Measurements from ENCODE around the gene SLC6A2. TPM values are rescaled to one million over a fixed set of nuclear protein-coding genes. Genes with fewer than 3 reads are reported as not detected.

Gene SLC6A2
- total RNA-seq, 2 donors from 2014 or later, result not detected

DNA sequence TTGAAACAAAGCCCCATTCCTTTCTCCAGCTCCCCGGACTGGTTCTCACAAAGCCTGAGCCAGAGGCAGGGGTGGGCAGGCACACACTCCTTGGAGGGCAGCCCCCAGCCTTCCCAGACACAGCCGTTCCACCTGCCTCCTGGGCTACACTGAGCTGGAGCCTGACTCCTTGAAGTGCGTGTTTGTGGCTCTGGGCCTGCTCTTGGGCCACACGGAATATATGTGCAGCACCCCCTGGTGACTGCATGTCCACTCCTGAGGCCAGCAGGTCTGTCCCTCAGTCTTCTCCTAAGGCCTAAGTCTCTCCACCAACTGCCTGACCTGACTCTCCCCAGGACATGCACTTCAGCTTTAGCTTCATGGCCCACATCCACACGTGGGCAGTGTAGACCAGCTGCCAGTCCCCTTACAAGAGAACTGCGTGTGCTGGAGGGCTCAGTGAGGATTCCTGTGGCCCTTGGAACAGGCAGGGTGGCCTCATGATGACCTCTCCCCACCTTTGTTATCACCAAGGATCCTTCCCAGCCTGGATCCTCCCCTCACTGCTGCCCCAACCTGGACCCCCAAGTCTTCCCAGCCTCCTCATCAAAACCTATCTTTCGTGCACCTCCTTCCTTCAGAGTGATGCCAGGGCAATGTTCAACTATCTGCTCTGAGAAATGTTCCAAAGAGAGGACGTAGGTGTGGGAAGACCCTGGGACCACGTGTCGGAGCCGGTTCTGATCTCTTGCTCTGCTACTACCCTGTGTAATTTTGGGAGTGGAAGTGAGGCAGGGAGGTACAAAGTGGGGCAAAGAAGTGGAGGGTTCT, 12.4 kb upstream of the SLC6A2 start:
- Histone ChIP-seq H3K27ac (no peak overlapping the region), H3K4me3 (no peak overlapping the region), H3K27me3 (no peaks in the 10 kb centered on the region), H3K4me1 (no peaks in the 10 kb centered on the region), H3K9me3 (no peaks in the 10 kb centered on the region), H3K36me3 (no peaks in the 10 kb centered on the region)
- no peak for DNase-seq (ENCODE audit: low spot score)
- TF ChIP-seq, protein P1, sequence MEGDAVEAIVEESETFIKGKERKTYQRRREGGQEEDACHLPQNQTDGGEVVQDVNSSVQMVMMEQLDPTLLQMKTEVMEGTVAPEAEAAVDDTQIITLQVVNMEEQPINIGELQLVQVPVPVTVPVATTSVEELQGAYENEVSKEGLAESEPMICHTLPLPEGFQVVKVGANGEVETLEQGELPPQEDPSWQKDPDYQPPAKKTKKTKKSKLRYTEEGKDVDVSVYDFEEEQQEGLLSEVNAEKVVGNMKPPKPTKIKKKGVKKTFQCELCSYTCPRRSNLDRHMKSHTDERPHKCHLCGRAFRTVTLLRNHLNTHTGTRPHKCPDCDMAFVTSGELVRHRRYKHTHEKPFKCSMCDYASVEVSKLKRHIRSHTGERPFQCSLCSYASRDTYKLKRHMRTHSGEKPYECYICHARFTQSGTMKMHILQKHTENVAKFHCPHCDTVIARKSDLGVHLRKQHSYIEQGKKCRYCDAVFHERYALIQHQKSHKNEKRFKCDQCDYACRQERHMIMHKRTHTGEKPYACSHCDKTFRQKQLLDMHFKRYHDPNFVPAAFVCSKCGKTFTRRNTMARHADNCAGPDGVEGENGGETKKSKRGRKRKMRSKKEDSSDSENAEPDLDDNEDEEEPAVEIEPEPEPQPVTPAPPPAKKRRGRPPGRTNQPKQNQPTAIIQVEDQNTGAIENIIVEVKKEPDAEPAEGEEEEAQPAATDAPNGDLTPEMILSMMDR (IDR thresholded peaks at IDR 0.05), result no peak

DNA sequence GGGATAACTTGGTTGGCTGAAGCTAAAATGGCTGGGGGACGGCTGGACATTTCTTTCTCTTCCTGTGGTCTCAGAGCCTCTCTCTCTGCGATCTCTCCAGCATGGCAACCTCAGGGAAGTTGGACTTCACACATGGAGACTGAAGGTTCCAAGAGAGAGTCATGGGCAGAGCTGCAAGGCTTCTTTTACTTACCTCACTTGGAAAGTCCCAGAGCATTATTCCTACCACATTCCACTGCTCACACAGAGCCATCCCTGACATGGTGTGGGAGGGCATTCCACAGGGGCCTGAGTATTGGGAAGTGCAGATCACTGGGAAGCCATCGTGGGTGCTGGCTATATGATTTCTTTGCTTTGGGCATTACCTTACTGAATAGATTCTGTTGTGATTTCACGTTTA, 9.8 kb upstream of the SLC6A2 start:
- Histone ChIP-seq H3K27ac (no peak overlapping the region), H3K9me3 (no peaks in the 10 kb centered on the region), H3K36me3 (no peaks in the 10 kb centered on the region), H3K27me3 (no peaks in the 10 kb centered on the region), H3K4me3 (no peak overlapping the region), H3K4me1 (no peaks in the 10 kb centered on the region)
- no peak for DNase-seq (ENCODE audit: low spot score)
- TF ChIP-seq, protein P1 (IDR thresholded peaks at IDR 0.05), result no peak

DNA sequence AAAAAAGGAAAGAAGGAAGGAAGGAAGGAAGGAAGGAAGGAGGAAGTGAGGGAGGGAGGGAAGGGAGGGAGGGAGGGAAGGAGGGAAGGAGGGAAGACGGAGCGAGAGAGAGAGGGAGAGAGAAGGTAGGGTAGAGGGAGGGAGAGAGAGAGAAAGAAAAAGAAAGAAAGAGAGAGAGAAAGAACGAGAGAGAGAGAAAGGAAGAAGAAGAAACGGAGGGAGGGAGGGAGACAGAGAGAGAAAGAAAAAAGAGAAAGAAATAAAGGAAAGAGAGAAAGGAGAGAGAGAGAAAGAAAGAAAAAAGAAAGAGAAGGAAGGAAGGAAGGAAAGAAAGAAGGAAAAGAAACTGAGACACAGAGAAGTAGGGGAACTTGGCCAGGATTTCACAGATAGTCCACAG, 8.4 kb upstream of the SLC6A2 start:
- H3K4me3 ChIP-seq, result no peak overlapping the region
- no peak for DNase-seq (ENCODE audit: low spot score)
- TF ChIP-seq, protein P1 (IDR thresholded peaks at IDR 0.05), result no peak
- no peaks in the 10 kb centered on the region for H3K4me1 ChIP-seq
- H3K27me3 ChIP-seq, result no peaks in the 10 kb centered on the region
- no peaks in the 10 kb centered on the region for H3K36me3 ChIP-seq
- H3K27ac ChIP-seq, result no peak overlapping the region
- no peaks in the 10 kb centered on the region for H3K9me3 ChIP-seq

DNA sequence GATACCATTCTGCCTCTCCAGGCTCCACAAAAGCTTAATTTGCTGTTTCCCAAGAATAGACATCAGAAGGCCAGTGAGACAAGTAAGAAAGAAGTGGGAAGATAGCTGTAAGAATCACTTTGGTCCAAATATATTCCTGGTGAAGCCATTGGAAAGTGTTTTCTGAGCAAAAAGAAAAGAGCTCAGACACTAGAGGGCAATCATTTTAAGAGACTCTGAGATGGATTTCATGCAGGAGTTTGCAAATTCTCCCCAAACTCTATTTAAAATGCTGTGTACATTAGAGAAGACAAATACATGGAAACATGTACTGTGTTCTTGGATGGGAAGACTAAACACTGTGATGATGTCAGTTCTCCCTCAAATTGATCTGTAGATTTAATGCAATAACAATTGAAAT, 8.0 kb upstream of the SLC6A2 start:
- Histone ChIP-seq H3K4me3 (no peak overlapping the region), H3K4me1 (no peaks in the 10 kb centered on the region), H3K27ac (no peak overlapping the region), H3K36me3 (no peaks in the 10 kb centered on the region), H3K27me3 (no peaks in the 10 kb centered on the region), H3K9me3 (no peaks in the 10 kb centered on the region)
- TF ChIP-seq, protein P1 (IDR thresholded peaks at IDR 0.05), result no peak
- DNase-seq (ENCODE audit: low spot score), result no peak

DNA sequence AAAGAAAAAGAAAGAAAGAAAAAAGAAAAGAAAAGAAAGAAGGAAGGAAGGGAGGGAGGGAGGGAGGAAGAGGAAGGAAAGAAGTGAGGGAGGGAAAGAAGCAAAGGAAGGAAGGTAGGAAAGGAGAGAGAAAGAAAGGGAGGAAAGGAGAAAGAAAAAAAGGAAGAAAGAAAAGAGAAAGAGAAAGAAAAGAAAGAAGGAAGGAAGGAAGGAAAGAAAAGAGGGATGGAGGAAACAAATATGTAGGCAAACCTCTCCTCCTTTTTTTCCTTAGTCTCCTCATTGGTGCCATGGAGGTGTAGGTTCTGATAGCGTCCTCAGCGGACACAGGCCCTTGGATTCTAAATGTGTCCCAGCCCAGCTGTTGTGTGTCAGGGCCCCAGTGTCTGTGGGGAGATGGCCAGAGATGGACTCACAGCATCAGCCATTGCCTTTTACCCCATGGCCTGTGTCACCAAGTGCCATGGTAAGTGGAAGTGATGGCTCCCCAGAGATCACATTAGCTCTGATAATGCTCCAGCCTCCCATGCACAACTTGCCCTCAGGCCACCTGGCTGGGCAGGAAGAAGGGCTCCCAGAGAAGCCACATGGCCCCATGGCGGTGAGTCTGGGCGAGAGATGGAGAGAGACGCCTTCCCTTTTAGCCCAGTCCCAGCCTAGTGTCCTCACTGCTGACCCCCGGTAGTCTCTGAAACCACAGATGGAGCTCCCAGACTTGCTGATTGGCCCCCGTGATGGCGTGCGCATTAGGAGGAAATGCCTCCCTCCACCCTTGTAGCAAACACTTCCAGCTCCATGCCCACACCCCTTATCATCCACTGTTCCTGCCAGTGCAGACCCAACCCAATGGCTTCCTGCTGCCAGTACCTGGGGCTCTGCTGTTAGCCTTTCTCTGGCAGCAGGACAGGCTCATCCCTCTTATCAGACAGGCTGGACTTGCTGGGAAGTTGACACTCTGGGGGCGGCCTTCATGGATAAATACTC, 3.7 kb upstream of the SLC6A2 start:
- Histone ChIP-seq H3K27ac (no peak overlapping the region), H3K9me3 (no peaks in the 10 kb centered on the region), H3K36me3 (no peaks in the 10 kb centered on the region), H3K4me1 (peaks cover 0 to 17% of the 10 kb centered on the region in 2 donors), H3K4me3 (no peak overlapping the region), H3K27me3 (peaks cover 4 to 22% of the 10 kb centered on the region in 2 donors)
- TF ChIP-seq, protein P1 (IDR thresholded peaks at IDR 0.05), result no peak
- no peak for DNase-seq (ENCODE audit: low spot score)

Measured in right atrium auricular region (tissue), 2 donors.